KOPT-K1 (cell line): ENCODE results near the gene BLOC1S6.
A peak's percentile ranks its signal among the peaks of the same experiment; 100 is the strongest.

ENCODE experiments used
- H3K27ac ChIP-seq: fragments of 200-600 bp; sonication (generic); 2 replicates; pipeline ENCODE4 v1.5.1; 2016; ENCODE audit warnings: antibody characterized with exemption, mild to moderate bottlenecking, low read depth, low read length; ENCODE audit not compliant: poor library complexity, severe bottlenecking
- H3K36me3 ChIP-seq: fragments of 200-600 bp; sonication (generic); 2 replicates; pipeline ENCODE4 v1.5.1; 2017; ENCODE audit warnings: antibody characterized with exemption, mild to moderate bottlenecking, low read length, moderate library complexity; ENCODE audit not compliant: insufficient read depth
- H3K9me3 ChIP-seq: fragments of 200-600 bp; sonication (generic); 2 replicates; pipeline ENCODE4 v1.5.1; 2017; ENCODE audit warnings: antibody characterized with exemption, low read length, mild to moderate bottlenecking; ENCODE audit not compliant: insufficient read depth, poor library complexity, severe bottlenecking

The BLOC1S6 gene

GRCh38 chr15:45587095-45587862, at the start of gene BLOC1S6:
TSS of gene BLOC1S6 (plus strand) at chr15:45587379. CDS start at chr15:45587444, 65 bp downstream.
- Histone ChIP-seq H3K27ac (peak within 1 kb of the TSS; percentile 93), H3K9me3 (no peaks in the 10 kb centered on the region), H3K36me3 (0 out of 2 replicates have a peak, but pooled peaks cover 5% of the 10 kb centered on the region)

DNA sequence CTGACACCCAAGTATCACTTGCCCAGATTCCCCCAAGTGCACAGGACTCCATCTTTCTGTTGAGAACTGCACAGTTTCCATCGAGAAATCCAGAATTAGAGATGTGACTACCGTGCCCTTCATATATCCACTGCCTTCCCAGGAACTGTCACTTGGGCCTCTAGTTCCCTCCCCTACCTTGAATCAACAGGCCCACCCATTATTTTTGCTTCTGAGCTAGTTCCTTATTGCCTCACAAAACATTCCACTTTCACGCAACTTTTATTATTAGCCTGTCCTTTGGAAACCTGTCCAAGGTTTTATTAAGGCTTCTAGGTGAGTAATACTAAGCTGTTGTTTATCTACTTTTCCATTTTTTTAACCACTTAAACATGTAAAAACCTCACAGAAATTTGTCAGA, 47.5 kb upstream of the BLOC1S6 start:
- H3K9me3 ChIP-seq, result no peaks in the 10 kb centered on the region
- no peaks in the 10 kb centered on the region for H3K36me3 ChIP-seq
- H3K27ac ChIP-seq, result no peak overlapping the region

DNA sequence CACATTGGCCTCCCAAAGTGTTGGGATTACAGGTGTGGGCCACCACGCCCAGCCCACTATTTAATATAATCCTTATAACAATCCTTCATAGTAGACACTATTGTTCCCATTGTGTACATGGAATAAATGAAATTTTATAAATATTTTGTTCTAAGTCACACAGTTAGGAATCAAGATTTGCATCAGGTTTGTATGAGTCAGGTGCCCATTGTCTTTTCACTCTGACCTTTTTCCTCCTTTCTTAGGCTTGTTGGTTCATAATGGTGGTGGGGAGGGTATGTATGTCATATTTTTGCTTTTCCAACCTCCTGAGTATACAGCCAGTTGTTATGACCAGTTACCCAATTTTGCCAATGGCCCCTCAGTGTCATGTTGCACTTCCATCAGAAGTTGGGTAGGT, 46.6 kb upstream of the BLOC1S6 start:
- Histone ChIP-seq H3K36me3 (no peaks in the 10 kb centered on the region), H3K27ac (no peak overlapping the region), H3K9me3 (no peaks in the 10 kb centered on the region)

- Histone ChIP-seq H3K9me3 (no peaks in the 10 kb centered on the region), H3K27ac (no peak overlapping the region), H3K36me3 (no peaks in the 10 kb centered on the region)
Measured at GRCh38 chr15:45543051-45543450, 44.1 kb upstream of the BLOC1S6 start.

DNA sequence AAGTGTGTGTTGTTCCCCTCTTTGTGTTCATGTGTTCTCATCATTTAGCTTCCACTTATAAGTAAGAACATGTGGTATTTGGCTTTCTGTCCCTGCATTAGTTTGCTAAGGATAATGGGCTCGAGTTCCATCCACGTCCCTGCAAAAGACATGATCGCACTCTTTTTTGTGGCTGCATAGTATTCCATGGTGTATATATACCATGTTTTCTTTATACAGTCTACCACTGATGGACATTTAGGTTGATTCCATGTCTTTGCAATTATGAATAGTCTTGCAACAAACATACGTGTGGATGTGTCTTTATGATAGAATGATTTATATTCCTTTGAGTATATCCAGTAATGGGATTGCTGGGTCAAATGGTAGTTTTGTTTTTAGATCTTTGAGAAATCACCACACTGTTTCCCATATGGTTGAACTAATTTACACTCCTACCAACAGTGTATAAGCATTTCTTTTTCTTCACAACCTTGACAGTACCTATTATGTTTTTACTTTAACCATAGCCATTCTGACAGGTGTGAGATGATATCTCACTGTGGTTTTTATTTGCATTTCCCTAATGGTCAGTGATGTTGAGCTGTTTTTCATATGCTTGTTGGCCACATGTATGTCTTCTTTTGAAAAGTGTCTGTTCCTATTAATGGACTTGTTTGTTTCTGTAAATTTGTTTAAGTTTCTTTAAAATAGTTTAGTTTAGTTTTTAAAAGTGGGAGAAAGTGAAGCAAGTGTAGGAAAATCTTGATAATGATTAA, 42.7 kb upstream of the BLOC1S6 start:
- H3K36me3 ChIP-seq, result no peaks in the 10 kb centered on the region
- no peak overlapping the region for H3K27ac ChIP-seq
- no peaks in the 10 kb centered on the region for H3K9me3 ChIP-seq

DNA sequence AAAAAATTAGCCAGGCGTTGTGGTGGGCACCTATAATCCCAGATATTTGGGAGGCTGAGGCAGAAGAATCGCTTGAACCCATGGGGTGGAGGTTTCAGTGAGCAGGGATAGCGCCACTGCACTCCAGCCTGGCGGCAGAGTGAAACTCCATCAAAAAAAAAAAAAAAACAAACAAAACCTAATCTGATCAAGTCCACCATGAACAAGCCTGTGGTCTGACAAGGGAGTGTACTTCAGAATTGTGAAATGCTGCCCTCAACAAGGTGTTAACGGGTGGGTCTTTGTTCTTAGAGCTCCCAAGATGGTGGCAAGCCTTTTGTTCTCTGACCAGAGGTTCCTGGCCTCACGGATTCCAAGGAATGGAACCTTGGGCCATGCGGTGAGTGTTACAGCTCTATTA, 40.4 kb upstream of the BLOC1S6 start:
- Histone ChIP-seq H3K27ac (no peak overlapping the region), H3K9me3 (no peaks in the 10 kb centered on the region), H3K36me3 (no peaks in the 10 kb centered on the region)

- no peak overlapping the region for H3K27ac ChIP-seq
- H3K36me3 ChIP-seq, result no peaks in the 10 kb centered on the region
- H3K9me3 ChIP-seq, result no peaks in the 10 kb centered on the region
Measured at GRCh38 chr15:45548753-45549520, 38.2 kb upstream of the BLOC1S6 start.

DNA sequence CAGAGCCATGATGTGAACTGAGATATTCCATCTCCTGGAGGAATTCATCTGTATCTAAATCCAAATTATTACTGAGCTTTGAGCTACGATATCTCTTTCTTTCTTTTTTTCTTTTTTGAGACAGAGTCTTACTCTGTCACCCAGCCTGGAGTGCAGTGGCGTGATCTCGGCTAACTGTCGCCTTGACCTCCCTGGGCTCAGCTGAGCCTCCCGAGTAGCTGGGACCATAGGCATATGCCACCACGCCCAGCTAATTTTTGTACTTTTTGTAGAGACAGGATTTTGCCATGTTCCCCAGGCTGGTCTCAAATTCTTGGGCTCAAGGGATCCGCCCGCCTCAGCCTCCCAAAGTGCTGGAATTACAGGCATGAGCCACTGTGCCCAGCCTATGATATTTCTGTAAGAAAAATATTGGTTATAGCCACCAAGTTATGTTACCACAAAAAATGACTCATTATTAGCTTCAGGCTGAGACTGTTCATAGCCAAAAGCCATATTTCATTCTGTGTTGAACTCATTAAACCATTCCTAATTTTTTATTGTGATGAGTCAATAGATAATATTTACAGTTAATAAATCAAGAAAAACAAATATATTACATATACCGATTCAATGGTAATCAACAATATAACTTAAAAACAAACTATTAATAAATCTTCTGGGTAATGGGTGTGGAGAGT, 37.5 kb upstream of the BLOC1S6 start:
- no peaks in the 10 kb centered on the region for H3K9me3 ChIP-seq
- H3K36me3 ChIP-seq, result no peaks in the 10 kb centered on the region
- no peak overlapping the region for H3K27ac ChIP-seq

GRCh38 chr15:45550436-45550835, 36.7 kb upstream of the BLOC1S6 start:
- Histone ChIP-seq H3K27ac (no peak overlapping the region), H3K36me3 (no peaks in the 10 kb centered on the region), H3K9me3 (no peaks in the 10 kb centered on the region)

DNA sequence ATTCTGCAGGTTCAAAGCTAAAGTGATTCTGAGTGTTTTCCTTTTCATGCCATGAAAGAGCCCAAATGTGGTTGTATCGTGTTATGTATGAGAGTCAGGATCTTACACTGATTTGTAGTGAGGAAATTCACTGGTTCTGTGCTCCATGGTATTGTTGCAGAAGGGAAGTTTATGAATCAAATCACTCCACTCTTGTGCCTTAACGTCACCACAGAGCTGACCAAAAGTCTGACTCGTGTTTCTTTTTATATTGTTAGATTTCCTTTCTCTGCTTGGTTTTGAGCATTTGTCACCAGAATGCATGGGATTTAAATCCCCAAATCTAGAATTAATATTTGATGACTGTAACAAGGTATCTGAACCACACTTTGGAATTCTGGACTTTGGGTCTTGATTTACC, 35.5 kb upstream of the BLOC1S6 start:
- no peak overlapping the region for H3K27ac ChIP-seq
- no peaks in the 10 kb centered on the region for H3K36me3 ChIP-seq
- H3K9me3 ChIP-seq, result no peaks in the 10 kb centered on the region

- H3K27ac ChIP-seq, result no peak overlapping the region
- no peaks in the 10 kb centered on the region for H3K9me3 ChIP-seq
- no peaks in the 10 kb centered on the region for H3K36me3 ChIP-seq
Measured at GRCh38 chr15:45555934-45556608, 31.1 kb upstream of the BLOC1S6 start.

- H3K27ac ChIP-seq, result no peak overlapping the region
- peaks cover 10% of the 10 kb centered on the region for H3K9me3 ChIP-seq
Measured at GRCh38 chr15:45572617-45573016, 14.6 kb upstream of the BLOC1S6 start.

DNA sequence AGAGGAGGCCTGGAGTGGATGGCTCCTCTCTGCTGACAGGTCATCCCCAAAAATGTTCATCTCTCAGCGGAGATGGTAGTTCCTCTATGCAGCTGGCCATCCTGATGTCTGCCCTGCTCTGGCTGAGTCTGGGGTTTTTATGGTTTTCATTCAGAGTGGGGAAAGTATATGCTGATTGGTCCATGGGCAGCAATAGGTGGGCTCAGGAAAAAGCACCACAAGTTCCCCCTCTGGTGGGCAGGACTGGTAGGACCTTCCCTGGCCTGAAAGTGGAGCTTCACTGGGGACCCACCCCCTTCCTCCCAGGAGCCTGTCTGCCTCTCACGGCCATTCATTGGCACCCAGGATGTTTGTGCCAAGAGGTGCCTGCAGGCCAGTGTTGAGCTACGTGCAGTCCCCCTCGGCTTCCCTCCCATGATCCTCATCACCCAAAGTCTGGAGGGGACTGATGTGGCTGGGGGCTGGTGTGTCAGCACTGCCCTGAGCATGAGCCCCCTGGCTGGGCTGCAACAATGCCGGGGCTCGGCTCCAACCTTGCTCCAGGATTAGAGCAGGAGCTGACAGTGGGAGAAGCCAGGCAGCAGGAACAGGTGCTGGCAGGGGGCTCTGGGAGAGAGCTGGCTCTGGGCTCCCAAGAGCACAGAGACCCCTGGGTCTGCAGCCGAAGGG, 13.1 kb upstream of the BLOC1S6 start:
- H3K36me3 ChIP-seq, result no peaks in the 10 kb centered on the region
- peaks cover 10% of the 10 kb centered on the region for H3K9me3 ChIP-seq
- no peak overlapping the region for H3K27ac ChIP-seq

More at GRCh38 chr15:45572617-45573016, 14.6 kb upstream of the BLOC1S6 start:
- no peaks in the 10 kb centered on the region for H3K36me3 ChIP-seq

DNA sequence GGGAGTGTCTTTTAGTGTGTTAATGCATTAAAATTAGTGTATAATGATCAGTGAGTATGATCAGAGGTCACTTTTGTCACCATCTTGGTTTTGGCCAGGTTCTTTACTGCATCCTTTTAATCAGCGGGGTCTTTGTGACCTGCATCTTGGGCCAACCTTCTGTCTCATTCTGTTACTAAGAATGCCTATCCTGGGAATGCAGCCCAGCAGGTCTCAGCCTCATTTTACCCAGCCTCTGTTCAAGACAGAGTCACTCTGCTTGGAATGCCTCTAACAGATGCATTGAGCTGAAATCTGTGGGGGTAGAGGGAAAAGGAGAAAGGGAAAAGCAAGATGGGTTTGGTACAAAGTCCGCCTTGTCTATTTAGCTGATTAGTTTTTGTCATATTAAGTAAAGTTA, 5.3 kb upstream of the BLOC1S6 start:
- H3K36me3 ChIP-seq, result no peaks in the 10 kb centered on the region
- no peaks in the 10 kb centered on the region for H3K9me3 ChIP-seq
- no peak overlapping the region for H3K27ac ChIP-seq
